Cerebellar cortex (tissue), 1 donor: ENCODE data around the gene ABI2.
"Not testable (repeated sequence)": the region's sequence is repeated elsewhere in the genome, so short reads cannot be mapped to it uniquely, and the experiment has no call there.

ENCODE experiments used
- DNase-seq: peaks from one replicate; pipeline ENCODE4 v3.0.0-alpha.2; 2015; ENCODE audit warnings: low spot score

The ABI2 gene

DNA sequence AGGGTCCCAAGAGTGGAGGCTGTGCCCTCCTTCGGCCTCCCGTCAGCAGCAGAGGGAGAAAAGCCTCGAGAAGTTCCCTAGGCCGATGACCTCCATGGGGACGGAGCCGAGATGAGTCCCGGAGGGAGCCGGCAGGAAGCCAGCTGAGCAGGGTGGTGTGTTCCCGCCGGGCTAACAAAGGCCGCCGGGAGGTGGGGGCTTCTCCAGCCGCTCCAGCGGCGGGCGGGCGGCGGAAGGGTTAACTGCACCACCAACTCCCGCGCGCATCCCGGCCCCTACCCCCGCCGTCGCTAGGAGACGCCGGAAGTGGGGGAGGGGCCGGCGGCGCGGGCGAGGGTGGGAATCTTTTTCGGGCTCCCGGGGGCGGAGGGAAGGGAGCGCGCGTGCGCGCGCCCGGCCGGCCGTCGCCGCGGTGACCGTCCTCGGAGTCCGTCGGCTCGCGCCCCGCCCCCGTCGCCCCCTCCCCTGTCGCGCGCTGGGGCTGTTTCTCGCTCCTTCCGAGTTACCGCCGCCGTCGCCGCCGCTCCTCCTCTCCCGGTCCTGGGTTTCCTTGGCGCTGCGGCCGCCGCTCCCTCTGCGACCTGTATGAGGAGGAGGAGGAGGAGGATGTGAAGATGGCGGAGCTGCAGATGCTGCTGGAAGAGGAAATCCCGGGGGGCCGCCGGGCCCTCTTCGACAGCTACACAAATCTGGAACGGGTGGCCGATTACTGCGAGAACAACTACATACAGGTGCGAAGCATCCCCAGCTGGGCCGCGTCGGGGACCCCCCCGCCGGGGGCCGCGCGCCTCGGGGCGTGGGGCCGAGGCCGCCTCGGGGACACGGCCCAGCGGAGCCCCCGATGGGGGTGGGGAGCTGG is at the start of gene ABI2:
Gene ABI2 (plus strand): TSS at position 494 of the 859 bp plus-strand sequence. CDS start 121 bp downstream, at position 615.
- DNase-seq = peak; percentile 82

DNA sequence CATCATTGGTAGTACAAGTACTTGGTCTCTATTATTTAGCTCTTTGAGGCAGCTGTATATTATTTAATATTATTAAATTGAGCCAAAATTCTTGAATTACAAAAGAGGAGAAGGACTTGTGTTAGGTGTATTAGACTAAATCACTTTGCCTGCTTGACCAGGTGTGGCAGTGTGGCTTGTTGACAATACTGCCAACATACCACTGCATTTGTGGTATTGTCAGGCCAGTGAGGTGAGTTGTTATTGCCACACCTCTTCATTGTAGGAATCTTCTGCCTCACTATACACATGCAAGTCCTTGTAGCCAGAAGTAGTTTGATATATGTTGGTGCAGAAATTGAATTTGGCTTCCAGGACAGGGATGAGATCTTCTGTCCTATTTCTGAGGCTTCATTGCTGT is 48.9 kb upstream of the ABI2 start:
- no peak for DNase-seq

DNA sequence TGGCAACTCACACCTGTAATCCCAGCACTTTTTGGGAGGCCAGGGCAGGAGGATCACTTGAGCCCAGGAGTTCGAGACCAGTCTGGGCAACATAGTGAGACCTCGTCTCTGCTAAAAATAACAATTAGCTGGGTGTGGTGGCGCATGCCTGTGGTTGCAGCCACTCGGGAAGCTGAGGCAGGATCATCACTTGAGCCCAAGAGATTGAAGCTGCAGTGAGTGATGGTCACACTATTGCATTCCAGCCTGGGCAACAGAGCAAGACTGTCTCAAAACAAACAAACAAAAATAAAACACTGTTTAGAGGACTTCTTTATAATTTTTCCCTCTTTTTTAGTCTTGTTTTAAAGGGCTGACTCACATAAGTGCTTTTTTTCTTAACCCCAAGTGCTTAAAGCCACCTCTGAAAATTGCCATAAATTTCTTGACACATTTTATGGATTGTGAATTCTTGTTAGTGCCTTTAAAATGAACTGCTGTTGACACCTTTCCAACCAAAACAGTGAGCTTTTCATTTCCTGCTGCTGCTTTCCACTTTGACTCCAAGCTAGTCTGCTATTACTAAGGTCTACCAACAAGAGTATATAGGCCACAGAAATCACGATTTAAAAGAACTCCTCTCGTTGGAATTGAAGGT is 47.6 kb upstream of the ABI2 start:
- DNase-seq = peak; percentile 5

DNA sequence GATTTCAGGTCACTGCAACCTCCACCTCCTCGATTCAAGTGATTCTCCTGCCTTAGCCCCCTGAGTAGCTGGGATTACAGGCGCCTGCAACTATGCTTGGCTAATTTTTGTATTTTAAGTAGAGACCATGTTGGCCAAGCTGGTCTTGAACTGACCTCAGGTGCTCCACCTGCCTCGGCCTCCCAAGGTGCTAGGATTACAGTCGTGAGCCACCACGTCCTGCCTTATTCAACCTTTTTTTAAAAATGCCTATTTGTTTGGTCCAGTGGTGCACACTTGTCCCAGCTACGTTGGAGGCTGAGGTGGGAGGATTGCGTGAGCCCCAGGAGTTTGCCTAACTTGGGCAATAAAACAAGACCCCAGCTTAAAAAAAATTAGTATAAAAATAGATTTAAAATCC is 46.1 kb upstream of the ABI2 start:
- DNase-seq = no peak

DNA sequence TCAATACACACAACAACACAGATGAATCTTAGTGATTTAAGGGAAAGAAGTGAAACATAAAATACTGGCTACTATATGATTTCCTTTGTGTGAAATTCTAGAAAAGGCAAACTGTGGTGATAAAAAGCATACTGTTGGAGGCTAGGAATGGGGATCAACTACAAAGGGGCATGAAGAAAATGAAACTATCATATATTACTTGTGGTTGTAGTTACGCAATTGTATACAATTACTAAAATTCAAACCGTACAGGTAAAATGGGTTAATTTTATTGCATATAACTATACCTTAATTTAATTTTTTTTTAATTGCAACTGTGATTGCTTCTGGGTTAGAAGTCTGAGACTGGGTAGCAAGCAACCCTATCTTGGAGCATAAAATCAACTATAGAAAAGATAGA is 41.7 kb upstream of the ABI2 start:
- DNase-seq = no peak

DNA sequence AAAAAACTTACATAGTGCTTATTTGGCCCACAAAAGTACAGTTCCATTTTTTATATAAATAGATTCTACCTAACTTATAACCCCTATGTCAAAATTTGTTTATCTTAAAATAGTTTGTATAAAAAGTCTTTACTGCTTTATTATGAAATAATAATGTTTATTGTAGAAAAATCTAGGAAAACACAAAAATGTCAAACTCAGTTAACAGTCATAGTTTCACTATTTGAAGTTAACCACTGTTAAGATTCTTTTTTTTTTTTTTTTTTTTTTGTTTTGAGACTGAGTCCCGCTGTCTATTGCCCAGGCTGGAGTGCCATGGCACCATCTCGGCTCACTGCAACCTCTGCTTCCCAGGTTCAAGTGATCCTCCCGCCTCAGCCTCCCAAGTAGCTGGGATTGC is 26.5 kb upstream of the ABI2 start:
- DNase-seq = no peak

DNA sequence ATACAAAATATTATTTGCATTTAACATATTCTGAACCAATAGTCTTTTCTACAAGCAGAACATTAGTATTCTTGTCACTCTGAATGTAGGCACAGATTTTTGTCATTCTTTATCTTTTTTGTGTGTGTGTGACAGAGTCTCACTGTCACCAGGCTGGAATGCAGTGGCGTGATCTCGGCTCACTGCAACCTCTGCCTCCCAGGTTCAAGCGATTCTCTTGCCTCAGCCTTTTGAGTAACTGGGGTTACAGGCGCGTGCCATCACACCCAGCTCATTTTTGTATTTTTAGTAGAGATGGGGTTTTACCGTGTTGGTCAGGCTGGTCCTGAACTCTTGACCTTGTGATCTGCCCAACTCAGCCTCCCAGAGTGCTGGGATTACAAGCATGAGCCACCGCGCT is 25.6 kb upstream of the ABI2 start:
- DNase-seq = not testable (repeated sequence)

DNA sequence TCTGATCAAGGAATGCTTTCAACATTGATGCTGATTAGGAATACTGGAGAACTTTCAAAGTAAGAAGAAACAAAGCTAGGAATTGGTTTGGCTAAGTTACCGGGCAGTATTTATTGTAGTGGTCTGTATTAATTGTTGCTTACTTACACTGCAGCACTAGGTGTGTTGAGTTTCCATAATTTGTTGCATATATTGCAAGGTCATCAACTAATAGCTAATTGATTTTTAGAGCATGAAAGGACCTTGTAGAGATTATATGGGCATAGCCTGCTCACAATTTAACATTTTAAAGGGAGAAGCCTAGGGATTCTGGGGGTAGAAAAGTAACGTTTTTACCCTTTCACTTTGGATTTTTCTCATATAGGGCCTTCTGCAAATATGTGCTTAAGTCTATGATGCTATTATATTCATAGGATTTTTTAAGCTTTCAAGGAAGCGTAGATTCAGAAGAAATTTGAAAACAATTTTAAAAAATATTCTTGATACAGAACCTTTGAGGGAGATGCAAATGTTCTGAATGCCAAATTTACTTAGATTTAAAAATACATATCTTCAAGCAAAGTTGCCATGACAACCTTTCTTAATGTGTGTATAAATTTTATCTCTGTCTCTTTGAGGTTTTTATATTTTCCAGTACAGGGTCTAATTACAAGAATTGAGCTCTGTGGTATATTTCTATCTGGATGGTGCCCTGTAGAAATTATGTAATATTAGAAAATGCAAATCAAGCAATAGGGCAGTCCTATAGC is 17.3 kb upstream of the ABI2 start:
- DNase-seq = no peak

DNA sequence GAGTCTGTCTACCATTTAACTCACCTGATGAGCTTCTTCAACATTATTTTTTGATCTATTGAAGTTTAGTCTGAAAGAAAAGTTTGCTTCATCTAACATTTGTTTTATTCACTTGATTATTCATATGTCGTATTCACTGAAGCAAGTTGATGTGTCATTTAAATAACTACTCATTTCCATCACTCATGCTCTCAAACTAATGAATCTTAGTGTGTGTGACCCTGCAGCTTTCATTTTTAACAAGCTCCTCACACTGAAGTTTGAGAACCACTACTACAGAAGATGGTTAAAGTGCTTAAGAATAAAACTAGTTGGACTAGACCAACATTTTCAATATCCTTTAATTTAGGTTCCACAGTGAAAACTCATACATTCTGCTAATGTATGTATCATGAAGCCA is 1.8 kb upstream of the ABI2 start:
- DNase-seq = no peak

DNA sequence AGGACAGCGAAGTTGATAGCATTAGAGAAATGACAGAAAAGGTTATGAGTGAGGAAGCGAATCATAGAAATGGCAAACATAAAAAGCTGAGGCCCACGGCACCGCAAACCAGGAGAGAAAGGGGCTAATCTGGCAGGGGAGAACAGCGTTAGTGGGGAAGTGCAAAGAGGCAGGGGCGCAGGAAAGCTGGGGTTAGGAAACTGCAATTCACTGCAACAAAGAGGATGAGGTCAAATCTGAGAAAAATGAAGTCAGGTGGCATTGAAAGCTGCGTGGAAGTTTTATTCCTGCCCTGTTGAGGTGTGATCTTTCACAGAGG is 653 bp upstream of the ABI2 start:
- no peak for DNase-seq

DNA sequence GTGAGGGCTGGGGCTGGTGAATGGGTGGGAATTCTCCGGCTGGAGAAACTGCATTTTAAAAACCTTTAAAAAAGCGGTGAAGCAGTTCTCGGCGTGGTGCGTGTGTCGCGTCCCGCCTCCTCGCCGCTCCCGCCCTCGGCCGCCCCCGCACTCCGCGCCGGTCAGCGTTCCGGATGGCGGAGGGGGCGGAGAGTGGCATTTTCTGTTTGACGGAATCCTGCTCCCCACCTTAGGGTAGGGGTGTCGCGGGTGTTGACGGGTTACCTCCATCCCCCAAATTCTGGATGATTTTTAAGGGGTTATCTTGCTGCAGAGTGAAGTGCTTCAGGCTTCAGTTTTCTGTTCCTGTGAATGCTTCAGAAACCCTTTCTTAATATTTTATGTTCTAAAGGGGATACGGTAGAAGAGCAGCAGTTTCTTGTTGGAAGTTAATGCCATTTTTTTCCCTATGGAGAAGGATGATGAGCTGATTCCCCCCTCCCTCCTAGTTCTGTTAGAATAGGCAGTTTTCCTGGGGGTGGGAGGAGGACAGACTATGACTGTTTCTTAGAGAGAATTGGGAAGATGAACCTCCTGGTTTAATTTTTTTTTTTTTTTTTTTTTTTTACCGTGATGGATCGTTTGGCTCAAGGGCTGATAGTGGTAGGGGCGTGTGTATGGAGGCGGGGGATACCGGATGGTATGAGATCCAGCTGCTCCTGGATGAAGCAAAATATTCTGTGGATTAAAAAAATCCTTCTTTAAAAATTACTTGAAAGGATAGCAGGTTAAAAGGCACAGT is 756 bp downstream of the ABI2 start:
- DNase-seq = peak; percentile 38

DNA sequence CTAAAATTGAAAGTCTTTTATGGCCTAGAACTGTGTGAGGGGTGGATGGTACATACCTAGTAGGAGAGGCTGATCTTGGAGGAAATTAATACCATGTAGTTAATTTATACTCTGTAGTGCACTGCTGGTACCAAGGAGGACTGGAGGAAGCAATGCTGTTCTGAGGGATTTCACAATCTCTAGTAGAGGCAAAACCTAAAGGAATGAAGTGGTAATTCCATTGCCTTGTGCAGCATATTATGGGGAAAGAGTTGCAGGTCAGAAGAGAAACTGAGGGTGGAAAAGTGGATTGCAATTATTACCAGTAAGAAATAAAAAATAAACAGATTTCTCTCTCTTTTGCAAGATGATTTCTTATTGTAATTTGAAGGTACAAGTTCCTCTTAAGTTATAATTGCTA is 2.2 kb downstream of the ABI2 start:
- DNase-seq = no peak

DNA sequence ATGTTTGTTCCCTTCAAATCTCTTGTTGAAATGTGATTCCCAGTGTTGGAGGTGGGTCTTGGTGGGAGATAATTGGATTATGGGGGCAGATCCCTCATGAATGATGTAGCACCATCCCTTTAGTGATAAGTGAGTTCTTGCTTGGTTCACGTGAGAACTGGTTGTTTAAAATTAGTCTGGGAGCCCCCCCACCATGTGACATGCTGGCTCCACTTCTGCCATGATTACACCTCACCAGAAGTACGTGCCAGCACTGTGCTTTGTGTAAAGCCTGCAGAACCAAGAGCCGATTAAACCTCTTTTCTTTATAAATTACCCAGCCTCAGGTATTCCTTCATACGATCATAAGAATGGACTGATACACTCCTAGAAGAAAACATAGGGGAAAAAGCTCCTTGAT is 10.1 kb downstream of the ABI2 start:
- peak; percentile 26 for DNase-seq

DNA sequence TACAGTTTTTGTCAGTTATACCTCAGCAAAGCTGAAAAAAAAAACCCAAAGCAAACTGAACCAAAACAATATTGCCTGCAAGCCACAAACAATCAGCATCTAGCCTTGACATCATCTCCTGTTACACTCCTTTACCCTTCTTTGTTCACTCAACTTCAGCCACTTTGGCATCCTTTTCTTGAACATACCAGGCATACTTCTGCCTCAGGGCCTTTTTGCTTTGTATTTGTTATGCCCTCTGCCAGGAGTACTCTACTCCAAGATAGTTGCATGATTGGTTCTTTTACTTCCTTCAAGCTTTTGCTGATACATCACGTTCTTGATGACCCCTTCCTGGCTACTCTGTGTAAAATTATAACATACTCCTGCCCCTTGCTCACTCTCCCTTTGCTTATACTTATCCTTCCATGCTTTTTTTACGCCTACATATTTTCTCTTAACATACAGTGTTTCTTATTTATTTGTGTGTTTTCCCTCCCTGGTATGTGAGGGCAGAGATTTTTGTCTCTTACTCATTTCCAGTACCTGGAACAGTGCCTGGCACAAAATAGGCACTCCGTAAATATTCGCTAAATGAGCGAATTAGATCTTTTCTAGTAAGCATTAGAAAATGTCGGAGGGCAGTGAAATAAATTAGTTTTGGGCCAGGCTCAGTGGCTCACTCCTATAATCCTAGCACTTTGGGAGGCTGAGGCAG is 12.7 kb downstream of the ABI2 start:
- DNase-seq = no peak

DNA sequence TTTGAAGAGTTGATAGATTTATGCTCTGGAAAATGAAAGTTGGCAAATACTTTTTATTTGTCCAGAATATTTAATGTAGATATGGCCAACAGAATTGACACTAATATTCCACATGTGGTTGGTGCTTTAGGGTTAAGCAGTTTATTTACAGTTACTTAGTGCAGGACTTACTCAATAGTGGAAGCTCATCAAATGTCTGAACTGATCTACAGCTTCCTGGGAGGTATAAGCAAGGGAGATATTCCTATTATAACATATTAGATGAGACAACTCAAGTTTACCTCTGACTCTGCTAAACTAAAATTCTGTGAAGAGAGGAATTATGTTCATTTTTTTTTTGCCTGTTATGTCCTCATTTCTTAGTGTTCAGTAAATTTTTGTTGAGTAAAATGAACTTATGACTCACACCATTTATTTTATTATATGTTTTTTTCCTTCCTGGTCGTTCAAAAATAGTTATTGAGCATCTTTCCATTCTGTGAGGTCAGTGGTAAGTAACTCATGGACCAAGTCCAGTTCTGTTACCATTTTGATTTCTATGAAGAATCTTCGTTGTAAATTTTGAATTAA is 13.6 kb downstream of the ABI2 start:
- no peak for DNase-seq

DNA sequence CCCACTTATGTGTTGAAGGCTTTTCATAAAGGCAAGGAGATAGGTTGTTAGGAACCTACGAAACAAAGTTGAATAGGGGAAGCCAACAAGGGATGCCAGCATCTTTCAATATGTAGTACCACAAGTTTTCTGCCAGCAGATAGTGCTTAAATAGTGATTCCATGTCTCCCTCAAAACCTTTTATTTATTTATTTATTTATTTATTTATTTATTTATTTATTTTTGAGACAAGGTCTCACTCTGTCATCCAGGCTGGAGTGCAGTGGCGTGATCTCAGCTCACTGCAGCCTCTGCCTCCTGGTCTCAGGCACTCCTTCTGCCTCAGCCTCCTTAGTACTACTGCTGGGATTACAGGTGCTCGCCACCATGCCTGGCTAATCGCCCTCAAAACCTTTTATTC is 14.2 kb downstream of the ABI2 start:
- DNase-seq = not testable (repeated sequence)

DNA sequence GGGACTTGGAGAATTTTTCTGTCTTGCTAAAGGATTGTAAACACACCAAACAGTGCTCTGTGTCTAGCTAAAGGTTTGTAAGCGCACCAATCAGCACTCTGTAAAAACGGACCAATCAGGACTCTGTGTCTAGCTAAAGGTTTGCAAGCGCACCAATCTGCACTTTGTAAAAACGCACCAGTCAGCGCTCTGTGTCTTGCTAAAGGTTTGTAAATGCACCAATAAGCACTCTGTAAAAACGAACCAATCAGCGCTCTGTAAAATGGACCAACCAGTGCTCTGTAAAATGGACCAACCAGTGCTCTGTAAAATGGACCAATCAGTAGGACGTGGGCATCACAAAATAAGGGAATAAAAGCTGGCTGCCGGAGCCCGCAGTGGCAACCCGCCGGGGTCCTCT is 16.5 kb downstream of the ABI2 start:
- DNase-seq = no peak

DNA sequence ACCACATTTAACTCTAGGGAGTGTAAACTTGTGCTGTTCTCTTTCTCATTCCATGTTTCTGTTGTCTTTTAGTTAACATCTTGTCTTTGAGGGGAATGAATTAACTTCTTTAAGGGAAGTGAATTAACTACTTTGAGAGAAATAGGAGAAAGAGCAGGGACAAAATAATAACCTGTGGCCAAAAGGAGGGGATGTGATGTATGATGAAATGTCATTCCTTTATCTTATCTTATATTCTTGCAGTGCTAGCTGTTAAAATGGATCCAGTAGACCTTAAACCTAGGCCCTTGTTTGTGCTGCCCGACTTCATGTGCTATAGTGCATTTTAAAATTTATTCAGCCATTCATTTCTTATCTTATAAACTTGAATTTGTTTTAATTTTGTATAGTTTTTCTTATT is 18.4 kb downstream of the ABI2 start:
- no peak for DNase-seq

DNA sequence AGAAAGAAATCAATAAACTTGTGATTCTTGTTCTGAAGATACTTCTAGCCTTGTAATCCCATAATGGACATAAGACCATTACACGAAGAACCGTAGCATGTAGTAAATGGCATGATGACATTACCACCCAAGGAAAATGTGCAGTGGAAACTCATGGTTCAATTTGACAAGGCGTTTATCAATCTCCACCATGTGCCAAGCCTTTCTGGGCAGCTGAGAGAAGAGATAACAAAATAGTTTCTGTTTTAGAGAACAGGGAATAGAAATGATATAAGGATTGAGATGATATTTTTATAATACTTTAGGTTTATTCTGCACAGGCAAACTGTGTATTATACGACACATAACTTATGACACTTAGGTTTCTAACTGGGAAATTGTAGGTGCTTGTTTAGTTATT is 19.2 kb downstream of the ABI2 start:
- no peak for DNase-seq

DNA sequence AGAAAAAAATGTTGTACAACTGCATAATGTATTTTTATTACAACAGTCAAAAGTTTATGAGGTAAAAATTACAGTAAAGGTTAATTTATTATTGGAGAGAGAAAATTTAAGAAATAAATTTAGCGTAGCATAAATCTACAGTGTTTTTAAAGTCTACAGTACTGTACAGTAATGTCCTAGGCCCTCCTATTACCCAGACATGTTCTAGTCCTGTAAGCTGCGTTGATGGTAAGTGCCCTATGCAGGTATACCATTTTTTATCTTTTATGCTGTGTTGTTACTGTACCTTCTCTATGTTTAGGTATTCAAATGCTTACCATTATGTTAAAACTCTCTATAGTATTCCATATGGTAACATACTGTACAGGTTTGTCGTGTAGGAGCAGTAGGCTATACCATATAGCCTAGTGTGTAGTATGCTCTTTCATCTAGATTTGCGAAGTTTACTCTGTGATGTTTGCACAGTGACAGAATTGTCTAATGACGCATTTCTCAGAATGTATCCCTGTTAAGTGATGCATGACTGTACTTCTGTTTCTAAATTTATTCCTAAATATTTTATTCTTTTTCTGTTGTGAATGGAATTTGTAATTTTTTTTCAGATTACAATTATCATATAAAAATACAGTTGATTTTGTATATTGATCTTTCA is 24.5 kb downstream of the ABI2 start:
- no peak for DNase-seq

DNA sequence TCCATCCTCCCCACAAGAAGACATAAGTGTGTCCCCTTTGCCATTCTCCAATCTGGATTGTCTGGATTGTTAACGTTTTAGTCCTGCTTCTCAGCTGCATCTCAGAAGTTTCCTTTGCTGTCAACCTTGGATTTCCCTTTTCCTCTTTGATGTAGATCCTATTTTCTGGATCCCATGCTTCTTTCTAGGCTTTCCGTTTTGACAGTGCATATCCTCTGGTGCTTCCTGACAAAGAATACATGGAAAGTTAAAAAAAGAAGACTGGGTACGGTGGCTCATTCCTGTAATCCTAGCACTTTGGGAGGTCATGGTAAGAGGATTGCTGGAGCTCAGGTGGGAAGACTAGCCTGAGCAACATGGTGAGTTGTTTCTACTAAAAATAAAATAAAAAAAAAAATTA is 26.8 kb downstream of the ABI2 start:
- no peak for DNase-seq
